Spleen (tissue), 11 donors: Measurements from ENCODE around the gene DPYSL3. TPM values are rescaled to one million over a fixed set of nuclear protein-coding genes. Genes with fewer than 3 reads are reported as not detected.
A peak's percentile ranks its signal among the peaks of the same experiment; 100 is the strongest.

Source experiments
- DNase-seq: peaks from one replicate; pipeline ENCODE4 v3.0.0-alpha.2; 2020
- H3K27ac ChIP-seq, 8 donors: fragments of 200-600 bp; sonication (generic) in 7 of 8; 1 replicate in 4 of 8; 2 replicates in 4 of 8; pipeline versions ENCODE4 v1.5.0 to v1.8.0; 2016 to 2021; ENCODE audit warnings: inconsistent platforms in 4 of 8, mild to moderate bottlenecking in 4 of 8, moderate library complexity in 1 of 8
- H3K27me3 ChIP-seq, 7 donors: fragments of 200-600 bp; sonication (generic) in 6 of 7; replicated peaks in 1 of 7; 1 replicate in 4 of 7; 2 replicates in 3 of 7; pipeline versions ENCODE4 v1.5.0 to v1.8.0; 2016 to 2021; ENCODE audit warnings: inconsistent platforms in 3 of 7, mild to moderate bottlenecking in 1 of 7
- H3K36me3 ChIP-seq, 6 donors: fragments of 200-600 bp; sonication (generic) in 5 of 6; 1 replicate in 4 of 6; 2 replicates in 2 of 6; pipeline versions ENCODE4 v1.5.0 to v1.8.0; 2016 to 2021; ENCODE audit warnings: inconsistent platforms in 2 of 6
- H3K4me1 ChIP-seq, 6 donors: fragments of 200-600 bp; sonication (generic) in 5 of 6; 1 replicate in 3 of 6; 2 replicates in 3 of 6; pipeline versions ENCODE4 v1.5.0 to v1.8.0; 2016 to 2021; ENCODE audit warnings: inconsistent platforms in 3 of 6
- H3K4me3 ChIP-seq, 8 donors: fragments of 200-600 bp; sonication (generic) in 7 of 8; 1 replicate in 4 of 8; 2 replicates in 4 of 8; pipeline versions ENCODE4 v1.5.0 to v1.8.0; 2016 to 2021; ENCODE audit warnings: inconsistent platforms in 4 of 8, mild to moderate bottlenecking in 4 of 8, moderate library complexity in 2 of 8
- H3K9me3 ChIP-seq, 8 donors: fragments of 200-600 bp; sonication (generic) in 7 of 8; 1 replicate in 4 of 8; 2 replicates in 4 of 8; pipeline versions ENCODE4 v1.5.0 to v1.8.0; 2016 to 2021; ENCODE audit warnings: inconsistent platforms in 4 of 8
- POLR2A ChIP-seq, 3 donors: fragments of 450-650 bp; IDR thresholded peaks; one replicate each; pipeline ENCODE4 v1.5.1; 2017; ENCODE audit warnings: antibody characterized with exemption in 3 of 3, mild to moderate bottlenecking in 1 of 3
- POLR2AphosphoS5 ChIP-seq, 3 donors: sonication (generic); formaldehyde crosslinking; IDR thresholded peaks; one replicate each; pipeline ENCODE4 v1.5.1; 2017; ENCODE audit warnings: antibody characterized with exemption in 3 of 3
- WGBS, 5 donors: extraction: QIAGEN DNeasy Blood & Tissue Kit in 3 of 5; methylation state at CpG; one replicate each; pipeline versions ENCODE4 v1.1.5 to v1.1.7; 2013 to 2018; 5-methylcytosine and 5-hydroxymethylcytosine counted together
- intact Hi-C: fragments of 100-400 bp; cut with DNase I; formaldehyde crosslinking; loops from one replicate; pipeline ENCODE4 v1.15.0; 2023; ENCODE audit warnings: low total_unique reads
- polyA plus RNA-seq, 3 donors: library from polyadenylated mRNA; stranded (reverse); fragments of 200-250 nt; gene quantifications; one replicate each; pipeline ENCODE4 v1.2.1, GENCODE V29; 2013
- total RNA-seq, 7 donors: library from RNA; depleted of rRNA in 3 of 7; stranded (reverse); fragments of >200 nt in 3 of 7; fragmentation: NEBNext Ultra II Directional in 4 of 7; extraction: Animal tissue kit (Norgen Biotek cat#: 25700) in 4 of 7; gene quantifications; one replicate each; pipeline versions ENCODE4 v1.1.0 to v1.2.1, GENCODE V29; 2016 to 2021
- TF ChIP-seq, protein P1 (sequence below), 11 experiments: fragments of 200-600 bp in 7 of 11; fragments of 450-650 bp in 4 of 11; sonication (generic) in 4 of 11; IDR thresholded peaks in 8 of 11; conservative IDR thresholded peaks in 3 of 11; 1 replicate in 7 of 11; 2 replicates in 4 of 11; pipeline versions ENCODE4 v1.4.0 to v1.8.0; 2016 to 2021; ENCODE audit warnings: antibody characterized with exemption in 11 of 11, inconsistent platforms in 4 of 11, mild to moderate bottlenecking in 1 of 11
- donor health status: healthy with polysubstance abuse.
- donor health status: DM: no; HTN: no; CAD: no; lungs with moderate emphysema.
- donor health status: DM: no; HTN: no; CAD: no.
- donor health status: Bipolar disorder and iron deficiency.
- donor health status: healthy.
- donor health status: DM: no; HTN: no; CAD: no.
- donor health status: DM: yes; HTN: yes; CAD: no.

DPYSL3 gene
- total and polyA plus RNA-seq, 10 donors, result 10.0 to 58.2 (median 40.4) TPM

DNA sequence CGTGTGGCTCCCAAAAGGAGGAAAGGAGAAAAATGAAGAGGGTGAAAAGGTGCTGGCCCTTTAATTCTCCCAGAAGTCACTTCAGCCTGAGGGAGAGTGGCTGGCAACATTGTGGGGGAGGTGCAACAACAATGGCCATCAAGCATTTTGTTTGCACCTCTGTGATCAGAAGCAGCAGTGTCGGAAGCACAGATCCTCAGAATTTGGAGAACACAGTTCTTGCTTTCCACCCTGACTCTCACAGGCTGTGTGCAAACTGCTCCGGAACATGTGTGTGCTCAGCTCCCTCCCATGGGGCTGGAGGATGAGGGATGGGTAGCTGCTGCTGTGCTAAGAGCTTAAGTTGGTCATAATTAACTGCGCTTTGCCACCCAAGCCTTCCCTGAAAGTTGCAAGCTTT lies 127.1 kb downstream of the DPYSL3 start:
- TF ChIP-seq POLR2A (IDR thresholded peaks at IDR 0.05) (no peak), POLR2AphosphoS5 (IDR thresholded peaks at IDR 0.05) (no peak)
- TF ChIP-seq, protein P1, sequence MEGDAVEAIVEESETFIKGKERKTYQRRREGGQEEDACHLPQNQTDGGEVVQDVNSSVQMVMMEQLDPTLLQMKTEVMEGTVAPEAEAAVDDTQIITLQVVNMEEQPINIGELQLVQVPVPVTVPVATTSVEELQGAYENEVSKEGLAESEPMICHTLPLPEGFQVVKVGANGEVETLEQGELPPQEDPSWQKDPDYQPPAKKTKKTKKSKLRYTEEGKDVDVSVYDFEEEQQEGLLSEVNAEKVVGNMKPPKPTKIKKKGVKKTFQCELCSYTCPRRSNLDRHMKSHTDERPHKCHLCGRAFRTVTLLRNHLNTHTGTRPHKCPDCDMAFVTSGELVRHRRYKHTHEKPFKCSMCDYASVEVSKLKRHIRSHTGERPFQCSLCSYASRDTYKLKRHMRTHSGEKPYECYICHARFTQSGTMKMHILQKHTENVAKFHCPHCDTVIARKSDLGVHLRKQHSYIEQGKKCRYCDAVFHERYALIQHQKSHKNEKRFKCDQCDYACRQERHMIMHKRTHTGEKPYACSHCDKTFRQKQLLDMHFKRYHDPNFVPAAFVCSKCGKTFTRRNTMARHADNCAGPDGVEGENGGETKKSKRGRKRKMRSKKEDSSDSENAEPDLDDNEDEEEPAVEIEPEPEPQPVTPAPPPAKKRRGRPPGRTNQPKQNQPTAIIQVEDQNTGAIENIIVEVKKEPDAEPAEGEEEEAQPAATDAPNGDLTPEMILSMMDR (IDR thresholded peaks at IDR 0.05 in 8 of 11, conservative IDR thresholded peaks at IDR 0.05 in 3 of 11), result no peak
- Histone ChIP-seq H3K27me3 (no peaks in the 10 kb centered on the region), H3K27ac (peak overlapping the region in 1 of 8 donors; percentile 24), H3K9me3 (peaks cover 0 to 10% (median 4%) of the 10 kb centered on the region in 8 donors), H3K4me1 (no peaks in the 10 kb centered on the region), H3K36me3 (no peaks in the 10 kb centered on the region), H3K4me3 (peak overlapping the region in 3 of 8 donors; percentile 5 to 55 (median 17))
- no peak for DNase-seq
- 68 to 73% (median 71%) methylated on average over 4 of the region's 4 CpGs for WGBS, 5 donors
- intact Hi-C loops, result no loop called here

DNA sequence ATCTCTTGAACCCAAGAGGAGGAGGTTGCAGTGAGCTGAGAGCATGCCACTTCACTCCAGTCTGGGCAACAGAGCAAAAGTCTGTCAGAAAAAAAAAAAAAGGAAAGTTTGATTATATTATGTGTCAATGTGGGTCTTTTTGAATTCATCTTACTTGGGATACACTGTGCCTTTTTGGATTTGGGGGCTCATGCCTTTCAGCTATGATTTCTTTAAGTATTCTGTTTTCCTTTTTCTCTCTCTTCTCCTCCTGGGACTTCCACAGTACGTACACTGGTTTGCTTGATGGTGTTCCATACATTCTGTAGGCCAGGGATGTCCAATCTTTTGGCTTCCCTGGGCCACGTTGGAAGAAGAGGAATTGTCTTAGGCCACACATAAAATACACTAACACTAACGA lies 128.3 kb downstream of the DPYSL3 start:
- H3K27ac ChIP-seq, result no peak overlapping the region
- intact Hi-C loops, result no loop called here
- no peak overlapping the region for H3K4me3 ChIP-seq
- 74 to 89% (median 84%) methylated on average over 3 of the region's 3 CpGs for WGBS, 5 donors
- no peaks in the 10 kb centered on the region for H3K36me3 ChIP-seq
- no peak for DNase-seq
- no peaks in the 10 kb centered on the region for H3K27me3 ChIP-seq
- H3K4me1 ChIP-seq, result no peaks in the 10 kb centered on the region
- TF ChIP-seq POLR2AphosphoS5 (IDR thresholded peaks at IDR 0.05) (no peak), POLR2A (IDR thresholded peaks at IDR 0.05) (no peak)
- TF ChIP-seq, protein P1 (IDR thresholded peaks at IDR 0.05 in 8 of 11, conservative IDR thresholded peaks at IDR 0.05 in 3 of 11), result no peak
- peaks cover 0 to 10% (median 4%) of the 10 kb centered on the region in 8 donors for H3K9me3 ChIP-seq

DNA sequence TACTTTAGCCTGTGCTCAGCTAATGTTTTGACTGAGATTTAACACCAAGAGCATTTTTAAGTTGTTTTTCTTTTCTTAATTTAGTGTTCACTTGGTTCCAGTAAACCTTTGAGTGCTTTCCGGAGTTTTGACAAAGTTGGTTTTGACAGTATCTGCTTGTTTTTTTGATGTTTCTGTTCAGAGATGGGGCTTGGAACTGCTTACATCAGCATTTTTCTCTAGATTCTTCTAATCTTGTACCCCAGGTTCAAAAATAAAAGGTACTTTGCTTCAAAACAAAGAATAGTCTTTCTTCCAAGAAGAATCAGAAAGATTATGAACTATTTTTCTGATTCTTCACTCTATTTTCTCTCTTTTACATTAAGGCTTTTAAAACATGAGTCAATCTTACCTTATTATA lies 132.2 kb downstream of the DPYSL3 start:
- intact Hi-C loops, result no loop called here
- H3K9me3 ChIP-seq, result peaks cover 0 to 10% (median 4%) of the 10 kb centered on the region in 8 donors
- TF ChIP-seq, protein P1 (IDR thresholded peaks at IDR 0.05 in 8 of 11, conservative IDR thresholded peaks at IDR 0.05 in 3 of 11), result no peak
- TF ChIP-seq POLR2A (IDR thresholded peaks at IDR 0.05) (no peak), POLR2AphosphoS5 (IDR thresholded peaks at IDR 0.05) (no peak)
- 88 to 97% (median 88%) methylated on average over 1 of the region's 1 CpG for WGBS, 5 donors
- no peak overlapping the region for H3K4me3 ChIP-seq
- no peaks in the 10 kb centered on the region for H3K27me3 ChIP-seq
- H3K4me1 ChIP-seq, result no peaks in the 10 kb centered on the region
- no peak overlapping the region for H3K27ac ChIP-seq
- H3K36me3 ChIP-seq, result no peaks in the 10 kb centered on the region
- no peak for DNase-seq

DNA sequence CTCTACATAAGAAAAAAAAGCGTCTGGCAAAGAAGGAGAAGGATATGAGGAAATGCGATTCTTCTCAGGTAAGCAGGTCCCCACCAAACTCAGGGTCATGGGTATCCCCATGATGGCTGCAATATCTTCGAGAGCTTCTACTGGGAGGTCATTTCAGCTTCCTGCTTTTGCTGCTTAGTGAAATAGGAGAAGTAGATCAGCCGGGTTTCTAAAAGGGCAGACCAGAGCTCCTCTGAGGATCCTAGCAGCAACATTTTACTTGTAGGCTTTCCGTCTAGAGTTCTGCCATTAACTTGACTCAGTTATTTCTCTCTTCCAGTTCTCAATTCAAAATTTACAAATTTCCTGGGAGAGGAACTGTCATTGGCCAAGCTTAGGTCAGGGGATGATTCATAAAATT lies 134.7 kb downstream of the DPYSL3 start:
- Histone ChIP-seq H3K9me3 (peaks cover 0 to 10% (median 4%) of the 10 kb centered on the region in 8 donors), H3K27ac (no peak overlapping the region), H3K4me3 (no peak overlapping the region), H3K27me3 (no peaks in the 10 kb centered on the region), H3K4me1 (no peaks in the 10 kb centered on the region), H3K36me3 (no peaks in the 10 kb centered on the region)
- intact Hi-C loops, result no loop called here
- 53 to 77% (median 63%) methylated on average over 5 of the region's 5 CpGs for WGBS, 5 donors
- no peak for DNase-seq
- TF ChIP-seq POLR2A (IDR thresholded peaks at IDR 0.05) (no peak), POLR2AphosphoS5 (IDR thresholded peaks at IDR 0.05) (no peak)
- TF ChIP-seq, protein P1 (IDR thresholded peaks at IDR 0.05 in 8 of 11, conservative IDR thresholded peaks at IDR 0.05 in 3 of 11), result no peak
